Memory B cell (primary cell): ENCODE results near the gene ESPNL.

Experiments used
- ATAC-seq: fragments of 150-1000 bp; cut with Tn5 transposase; 2 replicates; pipeline ENCODE4 v1.10.0; 2021; ENCODE audit warnings: low read depth, mild to moderate bottlenecking, moderate library complexity
- DNase-seq, 2 donors: peaks; one replicate each; pipeline ENCODE4 v3.0.0; 2022; ENCODE audit warnings: low spot score in 2 of 2
- H3K27ac Mint-ChIP-seq: one replicate; pipeline ENCODE4 v1.8.0; 2022; ENCODE audit warnings: mild to moderate bottlenecking, moderate library complexity, mixed read lengths
- H3K27me3 Mint-ChIP-seq: one replicate; pipeline ENCODE4 v1.8.0; 2022; ENCODE audit warnings: mixed read lengths
- H3K36me3 Mint-ChIP-seq: one replicate; pipeline ENCODE4 v1.8.0; 2022; ENCODE audit warnings: mild to moderate bottlenecking, mixed read lengths
- H3K4me1 Mint-ChIP-seq: one replicate; pipeline ENCODE4 v1.8.0; 2022; ENCODE audit warnings: mixed read lengths
- H3K4me3 Mint-ChIP-seq: one replicate; pipeline ENCODE4 v1.8.0; 2022; ENCODE audit warnings: mild to moderate bottlenecking, moderate library complexity, mixed read lengths
- H3K9me3 Mint-ChIP-seq: one replicate; pipeline ENCODE4 v1.8.0; 2022; ENCODE audit warnings: mixed read lengths

The ESPNL gene

GRCh38 chr2:238084761-238085160, 15.4 kb upstream of the ESPNL start:
- DNase-seq (no peak), ATAC-seq (no peak)
- Mint-ChIP-seq H3K27me3 (no peaks in the 10 kb centered on the region), H3K4me3 (no peak overlapping the region), H3K27ac (no peak overlapping the region), H3K4me1 (peaks cover 6% of the 10 kb centered on the region), H3K9me3 (peaks cover 4% of the 10 kb centered on the region), H3K36me3 (peaks cover 18% of the 10 kb centered on the region)

- no peak for ATAC-seq
- no peak overlapping the region for H3K27ac Mint-ChIP-seq
- no peaks in the 10 kb centered on the region for H3K9me3 Mint-ChIP-seq
- no peaks in the 10 kb centered on the region for H3K27me3 Mint-ChIP-seq
- peaks cover 6% of the 10 kb centered on the region for H3K4me1 Mint-ChIP-seq
- H3K36me3 Mint-ChIP-seq = peaks cover 9% of the 10 kb centered on the region
- no peak overlapping the region for H3K4me3 Mint-ChIP-seq
- no peak for DNase-seq
Measured at GRCh38 chr2:238085899-238086298, 14.2 kb upstream of the ESPNL start.

- Mint-ChIP-seq H3K36me3 (peaks cover 6% of the 10 kb centered on the region), H3K27me3 (no peaks in the 10 kb centered on the region), H3K27ac (no peak overlapping the region), H3K4me1 (peaks cover 6% of the 10 kb centered on the region), H3K9me3 (no peaks in the 10 kb centered on the region), H3K4me3 (no peak overlapping the region)
- peak; percentile 82 for ATAC-seq
- DNase-seq = no peak
Measured at GRCh38 chr2:238087211-238087610, 12.9 kb upstream of the ESPNL start.

GRCh38 chr2:238090887-238091286, 9.3 kb upstream of the ESPNL start:
- Mint-ChIP-seq H3K4me1 (peaks cover 6% of the 10 kb centered on the region), H3K27ac (no peak overlapping the region), H3K27me3 (no peaks in the 10 kb centered on the region), H3K9me3 (no peaks in the 10 kb centered on the region), H3K36me3 (peaks cover 11% of the 10 kb centered on the region), H3K4me3 (no peak overlapping the region)
- DNase-seq (no peak), ATAC-seq (no peak)

- DNase-seq (no peak), ATAC-seq (no peak)
- peaks cover 11% of the 10 kb centered on the region for H3K36me3 Mint-ChIP-seq
- no peaks in the 10 kb centered on the region for H3K27me3 Mint-ChIP-seq
- no peak overlapping the region for H3K27ac Mint-ChIP-seq
- H3K4me3 Mint-ChIP-seq = no peak overlapping the region
- peaks cover 6% of the 10 kb centered on the region for H3K4me1 Mint-ChIP-seq
- no peaks in the 10 kb centered on the region for H3K9me3 Mint-ChIP-seq
Measured at GRCh38 chr2:238091436-238092060, 8.6 kb upstream of the ESPNL start.

- Mint-ChIP-seq H3K4me1 (no peaks in the 10 kb centered on the region), H3K27me3 (no peaks in the 10 kb centered on the region), H3K36me3 (peaks cover 11% of the 10 kb centered on the region), H3K27ac (no peak overlapping the region), H3K9me3 (no peaks in the 10 kb centered on the region), H3K4me3 (no peak overlapping the region)
- no peak for ATAC-seq
- DNase-seq = no peak
Measured at GRCh38 chr2:238092486-238093035, 7.6 kb upstream of the ESPNL start.

GRCh38 chr2:238093181-238094140, 6.7 kb upstream of the ESPNL start:
- Mint-ChIP-seq H3K27ac (no peak overlapping the region), H3K9me3 (no peaks in the 10 kb centered on the region), H3K36me3 (peaks cover 11% of the 10 kb centered on the region), H3K27me3 (no peaks in the 10 kb centered on the region), H3K4me3 (no peak overlapping the region), H3K4me1 (peaks cover 2% of the 10 kb centered on the region)
- DNase-seq = peak in 1 of 2 donors; percentile 9
- ATAC-seq = no peak

GRCh38 chr2:238094438-238095022, 5.6 kb upstream of the ESPNL start:
- Mint-ChIP-seq H3K4me3 (no peak overlapping the region), H3K27ac (no peak overlapping the region)

GRCh38 chr2:238095143-238095542, 5.0 kb upstream of the ESPNL start:
- Mint-ChIP-seq H3K9me3 (no peaks in the 10 kb centered on the region), H3K27me3 (no peaks in the 10 kb centered on the region), H3K4me1 (peaks cover 13% of the 10 kb centered on the region), H3K4me3 (no peak overlapping the region), H3K27ac (no peak overlapping the region), H3K36me3 (peaks cover 9% of the 10 kb centered on the region)
- ATAC-seq = no peak
- no peak for DNase-seq

More at GRCh38 chr2:238094438-238095022, 5.6 kb upstream of the ESPNL start:
- Mint-ChIP-seq H3K4me1 (peaks cover 12% of the 10 kb centered on the region), H3K27me3 (no peaks in the 10 kb centered on the region), H3K36me3 (peaks cover 9% of the 10 kb centered on the region), H3K9me3 (no peaks in the 10 kb centered on the region)
- ATAC-seq = no peak
- no peak for DNase-seq

- ATAC-seq (no peak), DNase-seq (peak in 1 of 2 donors; percentile 10)
- H3K9me3 Mint-ChIP-seq = no peaks in the 10 kb centered on the region
- no peak overlapping the region for H3K27ac Mint-ChIP-seq
- peaks cover 9% of the 10 kb centered on the region for H3K36me3 Mint-ChIP-seq
- H3K27me3 Mint-ChIP-seq = no peaks in the 10 kb centered on the region
- no peak overlapping the region for H3K4me3 Mint-ChIP-seq
- H3K4me1 Mint-ChIP-seq = peaks cover 13% of the 10 kb centered on the region
Measured at GRCh38 chr2:238096311-238097011, 3.7 kb upstream of the ESPNL start.

- DNase-seq = peak in 1 of 2 donors; percentile 14
- H3K9me3 Mint-ChIP-seq = no peaks in the 10 kb centered on the region
- no peaks in the 10 kb centered on the region for H3K27me3 Mint-ChIP-seq
- H3K27ac Mint-ChIP-seq = no peak overlapping the region
- H3K4me3 Mint-ChIP-seq = no peak overlapping the region
- peaks cover 13% of the 10 kb centered on the region for H3K4me1 Mint-ChIP-seq
- no peak for ATAC-seq
- peaks cover 7% of the 10 kb centered on the region for H3K36me3 Mint-ChIP-seq
Measured at GRCh38 chr2:238097201-238097987, 2.7 kb upstream of the ESPNL start.

- peak; percentile 99 for ATAC-seq
- no peaks in the 10 kb centered on the region for H3K27me3 Mint-ChIP-seq
- H3K9me3 Mint-ChIP-seq = no peaks in the 10 kb centered on the region
- H3K4me3 Mint-ChIP-seq = peak overlapping the region; percentile 78
- peaks cover 13% of the 10 kb centered on the region for H3K4me1 Mint-ChIP-seq
- peaks cover 3% of the 10 kb centered on the region for H3K36me3 Mint-ChIP-seq
- DNase-seq = peak; percentile 63 to 67
- peak overlapping the region; percentile 58 for H3K27ac Mint-ChIP-seq
Measured at GRCh38 chr2:238097988-238098871, 1.9 kb upstream of the ESPNL start.
